Hair follicle dermal papilla cell (primary cell): ENCODE measurements around the gene EDC3. TPM values are rescaled to one million over a fixed set of nuclear protein-coding genes. Genes with fewer than 3 reads are reported as not detected.

ENCODE experiments used
- total RNA-seq: library from RNA; depleted of rRNA; stranded (reverse); fragments of >200 nt; gene quantifications from 2 replicates; pipeline ENCODE4 v1.2.3, GENCODE V29; 2012

EDC3 gene
- total RNA-seq: 14.9 and 69.8 TPM in 2 replicates

GRCh38 chr15:74695597-74696397, at the start of gene EDC3:
Gene EDC3, minus strand, starts transcription at chr15:74696024. Its CDS starts 20,900 bp downstream, at chr15:74675124.

DNA sequence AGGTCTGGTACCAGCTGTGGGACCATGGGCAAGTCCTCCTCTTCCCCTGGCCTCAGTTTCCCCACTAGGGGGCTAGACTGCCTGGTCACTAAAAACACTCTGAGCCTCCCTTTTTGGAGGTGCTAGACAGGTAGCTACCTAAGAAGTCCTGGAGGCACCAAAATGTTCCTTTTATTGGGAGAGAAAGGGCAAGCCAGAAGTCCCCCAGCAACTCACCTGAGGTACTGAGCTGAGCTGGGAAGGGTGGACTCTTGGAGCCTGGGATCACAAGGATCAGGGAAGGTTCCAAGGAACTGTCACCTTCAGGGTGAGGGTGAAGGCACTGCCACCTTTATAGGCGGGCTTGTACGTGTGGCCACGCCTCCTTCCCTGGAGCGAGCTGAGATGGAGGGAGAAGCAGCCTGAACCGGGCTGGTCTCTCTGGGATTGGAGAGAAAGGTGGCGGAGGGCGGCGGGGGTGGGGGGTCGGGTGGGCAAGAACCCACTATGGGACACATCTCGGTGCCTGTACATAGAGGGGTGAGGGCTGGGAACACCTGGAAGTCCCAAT, 29.5 kb upstream of the EDC3 start, which contains the start of gene CYP1A1:
Gene CYP1A1, minus strand, starts transcription at position 304 of the 550 bp plus-strand sequence. CDS start 2,431 bp downstream, outside the sequence.

GRCh38 chr15:74615508-74616365, 80.1 kb downstream of the EDC3 start, which contains the start of gene CLK3:
Gene CLK3, plus strand, starts transcription at chr15:74615836. Its CDS starts 3,361 bp downstream, at chr15:74619197.

Other genes with a start within 250 kb of the EDC3 start
- 44.0 and 49.2 TPM in 2 replicates for gene UBL7, start 234.9 kb downstream of the EDC3 start, total RNA-seq
- gene ARID3B, start 154.8 kb downstream of the EDC3 start, total RNA-seq: 2.3 and 3.6 TPM in 2 replicates
- 64.7 and 77.2 TPM in 2 replicates for gene CLK3, start 80.2 kb downstream of the EDC3 start, total RNA-seq
- 0.12 and 0.49 TPM in 2 replicates for gene CYP1A1, start 29.5 kb upstream of the EDC3 start, total RNA-seq
- not detected in 2 replicates for gene CYP1A2, start 52.8 kb upstream of the EDC3 start, total RNA-seq
- 26.4 and 27.9 TPM in 2 replicates for gene CSK, start 86.1 kb upstream of the EDC3 start, total RNA-seq
- gene LMAN1L, start 116.8 kb upstream of the EDC3 start, total RNA-seq: not detected in 2 replicates
- gene CPLX3, start 130.6 kb upstream of the EDC3 start, total RNA-seq: not detected in 2 replicates
- gene ULK3, start 147.1 kb upstream of the EDC3 start, total RNA-seq: 16.6 and 21.6 TPM in 2 replicates
- gene SCAMP2, start 177.3 kb upstream of the EDC3 start, total RNA-seq: 26.6 and 29.9 TPM in 2 replicates
- 48.3 and 58.1 TPM in 2 replicates for gene MPI, start 194.0 kb upstream of the EDC3 start, total RNA-seq
- gene FAM219B, start 210.8 kb upstream of the EDC3 start, total RNA-seq: 53.7 and 57.8 TPM in 2 replicates
- gene COX5A, start 242.0 kb upstream of the EDC3 start, total RNA-seq: 15.7 and 23.9 TPM in 2 replicates